ENCODE measurements around the gene INPP5F.

The INPP5F gene

GRCh38 chr10:119826771-119827170 is 100.9 kb downstream of the INPP5F start:
- no peak overlapping the region for H3K4me2 ChIP-seq (ENCODE audit: low read length)
- no peaks in the 10 kb centered on the region for H4K20me1 ChIP-seq (ENCODE audit: insufficient read depth, low read length)
- H3K4me3 ChIP-seq (ENCODE audit: low read depth, low read length, poor library complexity, severe bottlenecking), result no peak overlapping the region
- H3F3A ChIP-seq (ENCODE audit: insufficient read depth, low read length), result no peaks in the 10 kb centered on the region
- H3K79me2 ChIP-seq (ENCODE audit: insufficient read depth, low read length), result no peaks in the 10 kb centered on the region
- no peaks in the 10 kb centered on the region for H3K27me3 ChIP-seq (ENCODE audit: insufficient read depth, low read length)
- peaks cover 53% of the 10 kb centered on the region for H3K36me3 ChIP-seq (ENCODE audit: insufficient read depth, low read length)
- H3K9me2 ChIP-seq (ENCODE audit: low read depth, low read length), result no peaks in the 10 kb centered on the region
- H2AFZ ChIP-seq (ENCODE audit: low read length), result no peak overlapping the region
- H3K9ac ChIP-seq (ENCODE audit: low read length), result no peak overlapping the region
- H3K4me1 ChIP-seq (ENCODE audit: insufficient read depth, low read length, severe bottlenecking), result no peaks in the 10 kb centered on the region
- TF ChIP-seq, protein P1, sequence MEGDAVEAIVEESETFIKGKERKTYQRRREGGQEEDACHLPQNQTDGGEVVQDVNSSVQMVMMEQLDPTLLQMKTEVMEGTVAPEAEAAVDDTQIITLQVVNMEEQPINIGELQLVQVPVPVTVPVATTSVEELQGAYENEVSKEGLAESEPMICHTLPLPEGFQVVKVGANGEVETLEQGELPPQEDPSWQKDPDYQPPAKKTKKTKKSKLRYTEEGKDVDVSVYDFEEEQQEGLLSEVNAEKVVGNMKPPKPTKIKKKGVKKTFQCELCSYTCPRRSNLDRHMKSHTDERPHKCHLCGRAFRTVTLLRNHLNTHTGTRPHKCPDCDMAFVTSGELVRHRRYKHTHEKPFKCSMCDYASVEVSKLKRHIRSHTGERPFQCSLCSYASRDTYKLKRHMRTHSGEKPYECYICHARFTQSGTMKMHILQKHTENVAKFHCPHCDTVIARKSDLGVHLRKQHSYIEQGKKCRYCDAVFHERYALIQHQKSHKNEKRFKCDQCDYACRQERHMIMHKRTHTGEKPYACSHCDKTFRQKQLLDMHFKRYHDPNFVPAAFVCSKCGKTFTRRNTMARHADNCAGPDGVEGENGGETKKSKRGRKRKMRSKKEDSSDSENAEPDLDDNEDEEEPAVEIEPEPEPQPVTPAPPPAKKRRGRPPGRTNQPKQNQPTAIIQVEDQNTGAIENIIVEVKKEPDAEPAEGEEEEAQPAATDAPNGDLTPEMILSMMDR (IDR thresholded peaks at IDR 0.05; ENCODE audit: low read length), result no peak
- TF ChIP-seq EZH2 (IDR thresholded peaks at IDR 0.05; ENCODE audit: borderline replicate concordance, low read length), result no peak
- H3K27ac ChIP-seq (ENCODE audit: low read depth, low read length, poor library complexity, severe bottlenecking), result no peak overlapping the region
- no peaks in the 10 kb centered on the region for H3K9me3 ChIP-seq (ENCODE audit: low read length)

GRCh38 chr10:119827430-119827829 is 101.6 kb downstream of the INPP5F start:
- Histone ChIP-seq H3K4me2 (ENCODE audit: low read length) (no peak overlapping the region), H4K20me1 (ENCODE audit: insufficient read depth, low read length) (no peaks in the 10 kb centered on the region), H3K27me3 (ENCODE audit: insufficient read depth, low read length) (no peaks in the 10 kb centered on the region), H3F3A (ENCODE audit: insufficient read depth, low read length) (no peaks in the 10 kb centered on the region), H3K9me3 (ENCODE audit: low read length) (no peaks in the 10 kb centered on the region), H3K9me2 (ENCODE audit: low read depth, low read length) (no peaks in the 10 kb centered on the region), H3K4me3 (ENCODE audit: low read depth, low read length, poor library complexity, severe bottlenecking) (no peak overlapping the region), H3K27ac (ENCODE audit: low read depth, low read length, poor library complexity, severe bottlenecking) (no peak overlapping the region), H3K36me3 (ENCODE audit: insufficient read depth, low read length) (peaks cover 60% of the 10 kb centered on the region), H3K4me1 (ENCODE audit: insufficient read depth, low read length, severe bottlenecking) (no peaks in the 10 kb centered on the region), H3K9ac (ENCODE audit: low read length) (no peak overlapping the region), H2AFZ (ENCODE audit: low read length) (no peak overlapping the region), H3K79me2 (ENCODE audit: insufficient read depth, low read length) (no peaks in the 10 kb centered on the region)
- TF ChIP-seq EZH2 (IDR thresholded peaks at IDR 0.05; ENCODE audit: borderline replicate concordance, low read length), result no peak
- TF ChIP-seq, protein P1 (IDR thresholded peaks at IDR 0.05; ENCODE audit: low read length), result no peak

DNA sequence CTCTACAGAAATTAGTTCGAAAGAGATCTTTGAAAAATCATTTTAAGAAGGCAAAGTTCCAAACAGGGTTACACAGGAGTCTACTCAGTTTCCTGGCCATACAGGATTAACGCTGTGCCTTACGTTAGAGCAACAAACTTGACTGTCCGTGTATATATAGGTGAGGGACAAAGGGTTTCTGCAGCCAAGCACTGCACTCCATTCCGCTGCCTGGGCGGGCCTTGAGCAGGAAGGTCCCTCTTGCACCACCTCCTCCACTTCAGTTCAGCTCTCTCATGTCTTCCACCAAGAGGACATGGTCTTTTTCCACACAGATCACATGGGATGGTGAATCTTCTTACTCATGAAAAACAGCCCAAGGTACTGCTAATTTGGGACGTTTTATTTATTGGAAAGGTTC is 103.6 kb downstream of the INPP5F start:
- no peaks in the 10 kb centered on the region for H3K79me2 ChIP-seq (ENCODE audit: insufficient read depth, low read length)
- H3K27me3 ChIP-seq (ENCODE audit: insufficient read depth, low read length), result no peaks in the 10 kb centered on the region
- H3F3A ChIP-seq (ENCODE audit: insufficient read depth, low read length), result no peaks in the 10 kb centered on the region
- peaks cover 80% of the 10 kb centered on the region for H3K36me3 ChIP-seq (ENCODE audit: insufficient read depth, low read length)
- no peak overlapping the region for H3K4me2 ChIP-seq (ENCODE audit: low read length)
- no peak overlapping the region for H2AFZ ChIP-seq (ENCODE audit: low read length)
- H3K4me1 ChIP-seq (ENCODE audit: insufficient read depth, low read length, severe bottlenecking), result no peaks in the 10 kb centered on the region
- no peak overlapping the region for H3K4me3 ChIP-seq (ENCODE audit: low read depth, low read length, poor library complexity, severe bottlenecking)
- no peaks in the 10 kb centered on the region for H3K9me3 ChIP-seq (ENCODE audit: low read length)
- H3K9me2 ChIP-seq (ENCODE audit: low read depth, low read length), result no peaks in the 10 kb centered on the region
- H3K9ac ChIP-seq (ENCODE audit: low read length), result no peak overlapping the region
- no peaks in the 10 kb centered on the region for H4K20me1 ChIP-seq (ENCODE audit: insufficient read depth, low read length)
- no peak overlapping the region for H3K27ac ChIP-seq (ENCODE audit: low read depth, low read length, poor library complexity, severe bottlenecking)
- TF ChIP-seq, protein P1 (IDR thresholded peaks at IDR 0.05; ENCODE audit: low read length), result no peak
- TF ChIP-seq EZH2 (IDR thresholded peaks at IDR 0.05; ENCODE audit: borderline replicate concordance, low read length), result no peak
